Upper lobe of left lung (tissue), 6 donors: ENCODE measurements around the gene CYB5R4. TPM values are rescaled to one million over a fixed set of nuclear protein-coding genes. Genes with fewer than 3 reads are reported as not detected.

Experiments used
- ATAC-seq, 2 donors: fragments of 200-7000 bp; cut with Tn5 transposase; one replicate each; pipeline ENCODE4 v1.9.1; 2022; ENCODE audit warnings: mild to moderate bottlenecking in 2 of 2, moderate library complexity in 2 of 2; ENCODE audit not compliant: low FRiP score in 2 of 2
- DNase-seq, 2 donors: peaks; one replicate each; pipeline ENCODE4 v3.0.0-alpha.2; 2019 to 2020
- H3K27ac ChIP-seq, 4 donors: fragments of 200-600 bp; sonication (generic); one replicate each; pipeline ENCODE4 v1.5.1; 2016 to 2019
- H3K27me3 ChIP-seq, 4 donors: fragments of 200-600 bp; sonication (generic); one replicate each; pipeline ENCODE4 v1.5.1; 2017 to 2019
- H3K36me3 ChIP-seq, 4 donors: fragments of 200-600 bp; sonication (generic); one replicate each; pipeline ENCODE4 v1.5.1; 2016 to 2019
- H3K4me1 ChIP-seq, 4 donors: fragments of 200-600 bp; sonication (generic); one replicate each; pipeline ENCODE4 v1.5.1; 2018 to 2019
- H3K4me3 ChIP-seq, 4 donors: fragments of 200-600 bp; sonication (generic); one replicate each; pipeline ENCODE4 v1.5.1; 2017 to 2019; ENCODE audit warnings: mild to moderate bottlenecking in 2 of 4, moderate library complexity in 1 of 4
- H3K9me3 ChIP-seq, 4 donors: fragments of 200-600 bp; sonication (generic); one replicate each; pipeline ENCODE4 v1.5.1; 2018 to 2019
- EP300 ChIP-seq, 4 donors: sonication (generic); formaldehyde crosslinking; IDR thresholded peaks; one replicate each; pipeline ENCODE4 v1.5.1; 2017; ENCODE audit warnings: antibody characterized with exemption in 4 of 4, control low read depth in 2 of 4
- POLR2A ChIP-seq, 4 donors: fragments of 450-650 bp; IDR thresholded peaks; one replicate each; pipeline ENCODE4 v1.5.1; 2016 to 2017; ENCODE audit warnings: antibody characterized with exemption in 4 of 4, mild to moderate bottlenecking in 2 of 4
- POLR2AphosphoS5 ChIP-seq, 2 donors: sonication (generic); formaldehyde crosslinking; IDR thresholded peaks; one replicate each; pipeline ENCODE4 v1.5.1; 2017; ENCODE audit warnings: antibody characterized with exemption in 2 of 2
- WGBS, 2 donors: methylation state at CpG; one replicate each; pipeline ENCODE4 v1.1.5; 2017 to 2018; 5-methylcytosine and 5-hydroxymethylcytosine counted together
- total RNA-seq, 6 donors: library from RNA; depleted of rRNA in 4 of 6; stranded (reverse); fragments of >200 nt in 4 of 6; gene quantifications; one replicate each; pipeline versions ENCODE4 v1.1.0 to v1.2.1, GENCODE V29; 2016 to 2021
- TF ChIP-seq, protein P1 (sequence below), 6 experiments: fragments of 450-650 bp in 4 of 6; fragments of 200-600 bp in 2 of 6; sonication (generic) in 2 of 6; IDR thresholded peaks; one replicate each; pipeline ENCODE4 v1.5.1; 2016 to 2019; ENCODE audit warnings: antibody characterized with exemption in 6 of 6
- donor health status: DM: no; HTN: no; CAD: no; lungs with moderate emphysema.
- donor health status: DM: no; HTN: yes; CAD: no; lungs with severe emphysema.

CYB5R4 gene
- total RNA-seq, 6 donors from 2014 or later, result 5.2 to 25.8 (median 13.1) TPM

- H3K4me3 ChIP-seq, result no peak overlapping the region
- no peak for ATAC-seq
- TF ChIP-seq POLR2A (IDR thresholded peaks at IDR 0.05) (no peak), EP300 (IDR thresholded peaks at IDR 0.05) (no peak), POLR2AphosphoS5 (IDR thresholded peaks at IDR 0.05) (no peak)
- TF ChIP-seq, protein P1, sequence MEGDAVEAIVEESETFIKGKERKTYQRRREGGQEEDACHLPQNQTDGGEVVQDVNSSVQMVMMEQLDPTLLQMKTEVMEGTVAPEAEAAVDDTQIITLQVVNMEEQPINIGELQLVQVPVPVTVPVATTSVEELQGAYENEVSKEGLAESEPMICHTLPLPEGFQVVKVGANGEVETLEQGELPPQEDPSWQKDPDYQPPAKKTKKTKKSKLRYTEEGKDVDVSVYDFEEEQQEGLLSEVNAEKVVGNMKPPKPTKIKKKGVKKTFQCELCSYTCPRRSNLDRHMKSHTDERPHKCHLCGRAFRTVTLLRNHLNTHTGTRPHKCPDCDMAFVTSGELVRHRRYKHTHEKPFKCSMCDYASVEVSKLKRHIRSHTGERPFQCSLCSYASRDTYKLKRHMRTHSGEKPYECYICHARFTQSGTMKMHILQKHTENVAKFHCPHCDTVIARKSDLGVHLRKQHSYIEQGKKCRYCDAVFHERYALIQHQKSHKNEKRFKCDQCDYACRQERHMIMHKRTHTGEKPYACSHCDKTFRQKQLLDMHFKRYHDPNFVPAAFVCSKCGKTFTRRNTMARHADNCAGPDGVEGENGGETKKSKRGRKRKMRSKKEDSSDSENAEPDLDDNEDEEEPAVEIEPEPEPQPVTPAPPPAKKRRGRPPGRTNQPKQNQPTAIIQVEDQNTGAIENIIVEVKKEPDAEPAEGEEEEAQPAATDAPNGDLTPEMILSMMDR (IDR thresholded peaks at IDR 0.05), result no peak
- no peaks in the 10 kb centered on the region for H3K36me3 ChIP-seq
- DNase-seq, result no peak
- no peaks in the 10 kb centered on the region for H3K9me3 ChIP-seq
- WGBS, 2 donors, result 16 to 20% methylated on average over 3 of the region's 3 CpGs
- H3K27me3 ChIP-seq, result no peaks in the 10 kb centered on the region
- H3K27ac ChIP-seq, result no peak overlapping the region
- H3K4me1 ChIP-seq, result no peaks in the 10 kb centered on the region
These were observed 35.1 kb upstream of the CYB5R4 start for GRCh38 chr6:83824388-83824801.

DNA sequence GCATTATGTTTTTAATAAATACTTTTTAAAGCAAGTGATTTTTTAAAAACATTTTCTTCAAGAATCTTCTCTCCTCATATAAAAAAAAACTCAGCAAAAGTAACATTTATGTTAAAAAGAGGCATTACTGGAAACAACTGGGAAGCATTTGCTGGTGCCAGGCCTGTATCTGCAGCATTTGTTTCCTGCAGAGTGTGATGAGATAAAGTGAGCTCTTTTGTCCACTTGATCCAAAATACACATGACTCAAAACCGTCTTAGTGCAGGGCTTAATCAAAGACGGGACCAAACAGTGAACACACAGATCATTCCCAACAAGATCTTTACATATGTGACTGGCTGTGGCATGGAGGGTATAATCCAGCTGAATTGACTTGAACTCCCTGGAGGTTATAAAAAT, 34.7 kb upstream of the CYB5R4 start:
- ATAC-seq (no peak), DNase-seq (no peak)
- no peak overlapping the region for H3K4me3 ChIP-seq
- no peaks in the 10 kb centered on the region for H3K36me3 ChIP-seq
- H3K4me1 ChIP-seq, result no peaks in the 10 kb centered on the region
- TF ChIP-seq EP300 (IDR thresholded peaks at IDR 0.05) (no peak), POLR2AphosphoS5 (IDR thresholded peaks at IDR 0.05) (no peak), POLR2A (IDR thresholded peaks at IDR 0.05) (no peak)
- TF ChIP-seq, protein P1 (IDR thresholded peaks at IDR 0.05), result no peak
- WGBS, 2 donors, result 25 to 34% methylated on average over 2 of the region's 2 CpGs
- H3K9me3 ChIP-seq, result no peaks in the 10 kb centered on the region
- H3K27ac ChIP-seq, result no peak overlapping the region
- no peaks in the 10 kb centered on the region for H3K27me3 ChIP-seq

DNA sequence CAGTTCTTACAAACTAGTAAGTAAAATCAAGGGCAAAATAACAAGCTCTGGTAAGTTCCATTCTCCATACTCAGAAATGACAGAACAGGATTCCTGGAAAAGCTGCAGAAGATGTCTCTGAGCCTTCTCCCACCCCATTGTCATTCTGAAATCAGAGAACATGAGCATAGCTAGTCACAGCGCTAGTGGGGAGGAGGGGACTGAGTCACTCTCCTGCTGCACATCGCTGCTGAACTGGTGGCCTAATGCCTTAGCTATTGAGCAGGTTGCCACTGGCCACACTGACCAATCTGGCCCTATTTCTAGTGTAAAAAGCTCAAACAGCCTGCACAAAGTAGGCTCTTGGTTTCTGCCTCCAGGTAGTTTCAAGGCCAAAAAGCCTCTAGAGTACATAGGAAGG, 32.4 kb upstream of the CYB5R4 start:
- WGBS, 2 donors, result 43 to 66% methylated on average over 1 to 2 of the region's 2 CpGs
- ATAC-seq, result no peak
- no peak for DNase-seq
- no peaks in the 10 kb centered on the region for H3K36me3 ChIP-seq
- TF ChIP-seq POLR2AphosphoS5 (IDR thresholded peaks at IDR 0.05) (no peak), EP300 (IDR thresholded peaks at IDR 0.05) (no peak), POLR2A (IDR thresholded peaks at IDR 0.05) (no peak)
- TF ChIP-seq, protein P1 (IDR thresholded peaks at IDR 0.05), result no peak
- no peaks in the 10 kb centered on the region for H3K9me3 ChIP-seq
- no peak overlapping the region for H3K27ac ChIP-seq
- no peak overlapping the region for H3K4me3 ChIP-seq
- H3K4me1 ChIP-seq, result no peaks in the 10 kb centered on the region
- no peaks in the 10 kb centered on the region for H3K27me3 ChIP-seq

GRCh38 chr6:83838727-83839126, 20.8 kb upstream of the CYB5R4 start:
- Histone ChIP-seq H3K9me3 (peaks cover 0 to 4% (median 0%) of the 10 kb centered on the region in 4 donors), H3K27ac (no peak overlapping the region), H3K4me1 (no peaks in the 10 kb centered on the region), H3K27me3 (no peaks in the 10 kb centered on the region), H3K4me3 (no peak overlapping the region), H3K36me3 (no peaks in the 10 kb centered on the region)
- no peak for DNase-seq
- TF ChIP-seq POLR2A (IDR thresholded peaks at IDR 0.05) (no peak), EP300 (IDR thresholded peaks at IDR 0.05) (no peak), POLR2AphosphoS5 (IDR thresholded peaks at IDR 0.05) (no peak)
- TF ChIP-seq, protein P1 (IDR thresholded peaks at IDR 0.05), result no peak
- ATAC-seq, result no peak
- WGBS, 2 donors, result 85 to 86% methylated on average over 6 of the region's 6 CpGs

- Histone ChIP-seq H3K36me3 (no peaks in the 10 kb centered on the region), H3K27me3 (no peaks in the 10 kb centered on the region), H3K9me3 (peaks cover 0 to 4% (median 0%) of the 10 kb centered on the region in 4 donors), H3K27ac (no peak overlapping the region), H3K4me3 (no peak overlapping the region), H3K4me1 (no peaks in the 10 kb centered on the region)
- WGBS, 2 donors, result 88 to 93% methylated on average over 3 of the region's 3 CpGs
- no peak for DNase-seq
- TF ChIP-seq EP300 (IDR thresholded peaks at IDR 0.05) (no peak), POLR2A (IDR thresholded peaks at IDR 0.05) (no peak), POLR2AphosphoS5 (IDR thresholded peaks at IDR 0.05) (no peak)
- no peak for ATAC-seq
These were observed 15.3 kb upstream of the CYB5R4 start for GRCh38 chr6:83844170-83844569.
